Stimulated activated memory B cell treated with anti-CD40 and anti-IgM and Interleukin-4, amounts not matched to agents 10 μg/mL and 1 μg/mL and 100 μg/mL, for 72 hours (primary cell): ENCODE results near the gene TLX2.
"Not testable (repeated sequence)": the region's sequence is repeated elsewhere in the genome, so short reads cannot be mapped to it uniquely, and the experiment has no call there.

Experiments
- ATAC-seq: fragments of 150-1000 bp; cut with Tn5 transposase; 2 replicates; pipeline ENCODE4 v1.10.0; 2021
- H3K27ac Mint-ChIP-seq: one replicate; pipeline ENCODE4 v1.8.0; 2022; ENCODE audit warnings: mild to moderate bottlenecking, mixed read lengths
- H3K27me3 Mint-ChIP-seq: one replicate; pipeline ENCODE4 v1.8.0; 2022; ENCODE audit warnings: mixed read lengths
- H3K36me3 Mint-ChIP-seq: one replicate; pipeline ENCODE4 v1.8.0; 2022; ENCODE audit warnings: mixed read lengths
- H3K4me1 Mint-ChIP-seq: one replicate; pipeline ENCODE4 v1.8.0; 2022; ENCODE audit warnings: mixed read lengths
- H3K4me3 Mint-ChIP-seq: one replicate; pipeline ENCODE4 v1.8.0; 2022; ENCODE audit warnings: mild to moderate bottlenecking, moderate library complexity, mixed read lengths
- H3K9me3 Mint-ChIP-seq: one replicate; pipeline ENCODE4 v1.8.0; 2022; ENCODE audit warnings: mixed read lengths

TLX2 gene

GRCh38 chr2:74551530-74551929 lies 37.3 kb downstream of the TLX2 start:
- ATAC-seq, result no peak
- Mint-ChIP-seq H3K4me1 (peaks cover 57% of the 10 kb centered on the region), H3K36me3 (no peaks in the 10 kb centered on the region), H3K27ac (peak overlapping the region; percentile 80), H3K4me3 (peak overlapping the region; percentile 64), H3K27me3 (peaks cover 13% of the 10 kb centered on the region), H3K9me3 (no peaks in the 10 kb centered on the region)

DNA sequence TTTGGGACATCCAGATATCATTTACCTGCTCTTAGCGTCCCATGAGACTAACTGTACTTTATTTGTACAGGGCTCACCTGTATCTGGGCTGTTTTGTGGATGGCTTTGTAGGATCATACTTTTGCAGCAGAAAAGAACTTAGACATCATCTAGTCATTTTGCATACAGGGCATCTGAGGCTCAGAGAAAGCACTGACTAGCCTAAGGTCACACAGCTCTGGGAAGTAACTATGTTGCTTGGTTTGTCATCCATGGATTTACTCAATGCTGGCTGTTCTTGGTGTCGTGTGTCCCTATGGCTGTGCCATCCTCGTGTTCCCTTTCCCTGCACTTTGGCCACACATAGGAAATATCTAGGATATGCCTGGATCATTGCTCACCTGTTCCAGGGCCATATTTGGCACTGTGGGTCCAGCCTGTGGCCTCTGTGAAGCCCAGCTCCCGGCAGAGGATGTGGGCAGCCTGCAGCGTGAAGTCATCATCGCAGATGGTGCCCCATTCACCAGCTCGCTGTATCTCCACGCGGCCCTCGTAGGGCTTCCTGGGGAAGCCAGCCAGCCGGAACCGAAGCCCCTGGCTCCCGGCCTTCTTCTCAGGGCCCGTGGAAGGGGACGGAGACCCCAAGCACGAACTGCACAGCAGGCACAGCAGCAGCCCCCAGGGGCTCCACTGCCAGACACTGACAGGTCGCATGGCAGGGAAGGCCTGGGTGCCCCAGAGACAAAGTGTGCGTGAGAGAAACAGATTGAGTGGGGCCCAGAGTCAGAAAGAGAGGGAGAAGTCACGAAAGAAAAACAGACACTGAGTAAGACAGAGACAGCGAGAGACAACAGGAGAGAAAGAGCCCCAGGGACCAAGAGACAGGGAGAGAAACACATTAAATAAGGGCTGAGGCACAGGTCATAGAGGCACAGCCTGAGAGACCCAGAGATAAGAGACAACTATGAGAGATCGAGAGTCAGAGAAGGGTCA lies 38.0 kb downstream of the TLX2 start:
- ATAC-seq, result peak; percentile 34
- Mint-ChIP-seq H3K4me3 (peak overlapping the region; percentile 64), H3K27me3 (peaks cover 13% of the 10 kb centered on the region), H3K9me3 (no peaks in the 10 kb centered on the region), H3K4me1 (peaks cover 60% of the 10 kb centered on the region), H3K36me3 (peaks cover 6% of the 10 kb centered on the region), H3K27ac (peak overlapping the region; percentile 80)

DNA sequence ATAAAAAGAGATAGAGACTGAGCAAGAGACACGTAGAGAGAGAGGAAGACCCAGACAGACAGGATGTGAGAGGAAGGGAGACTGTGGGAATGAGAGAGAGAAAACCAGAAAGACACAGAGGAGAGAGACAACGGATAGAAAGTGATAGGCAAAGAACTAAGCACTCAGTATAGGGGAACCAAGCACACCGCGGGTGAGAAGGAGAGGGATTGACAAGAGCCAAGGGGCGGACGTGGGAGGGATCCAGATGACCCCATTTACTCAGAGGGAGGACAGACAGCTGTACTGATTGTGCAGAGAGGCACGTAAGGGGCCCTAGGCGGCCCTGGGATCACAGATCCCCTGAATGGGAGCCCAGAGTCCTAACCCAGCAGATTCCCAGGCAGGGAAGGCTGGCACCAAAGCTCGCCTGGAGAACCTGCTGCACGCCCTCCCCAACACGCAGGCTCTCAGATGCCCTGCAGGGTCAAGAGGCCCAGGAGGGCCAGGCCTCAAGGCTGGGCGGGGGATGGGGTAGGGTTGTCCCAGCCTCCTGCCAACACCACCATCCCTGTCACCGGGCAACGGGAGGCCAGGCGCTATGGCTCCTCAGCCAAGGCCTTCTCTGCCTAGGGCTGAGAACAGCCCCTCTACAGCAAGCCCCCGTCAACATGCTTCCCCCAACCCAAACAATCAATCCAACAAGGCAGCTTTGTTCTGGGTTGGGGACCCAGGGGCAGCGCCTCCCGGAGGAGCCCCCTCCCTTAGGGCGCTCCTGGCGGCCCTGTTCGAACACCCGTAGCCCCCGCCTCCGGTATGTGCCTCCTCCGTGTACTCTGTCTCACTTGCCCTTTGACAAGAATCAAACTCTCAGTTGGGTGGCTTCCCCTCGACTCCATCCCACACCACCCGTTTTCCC lies 38.9 kb downstream of the TLX2 start:
- Mint-ChIP-seq H3K4me1 (peaks cover 58% of the 10 kb centered on the region), H3K27me3 (peaks cover 13% of the 10 kb centered on the region), H3K4me3 (peak overlapping the region; percentile 69), H3K9me3 (no peaks in the 10 kb centered on the region), H3K36me3 (peaks cover 8% of the 10 kb centered on the region), H3K27ac (peak overlapping the region; percentile 80)
- ATAC-seq, result no peak

GRCh38 chr2:74553892-74554819 lies 39.9 kb downstream of the TLX2 start, which contains the start of the genes DOK1 and LOXL3:
DOK1 (plus strand) TSS chr2:74554720; CDS start chr2:74554755, 35 bp downstream.
LOXL3 (minus strand) TSS chr2:74553942; CDS start chr2:74552634, 1,308 bp downstream.
- ATAC-seq, result peak; percentile 81
- H3K36me3 Mint-ChIP-seq, result peaks cover 8% of the 10 kb centered on the region
- H3K9me3 Mint-ChIP-seq, result no peaks in the 10 kb centered on the region
- H3K4me1 Mint-ChIP-seq, result peaks cover 54% of the 10 kb centered on the region
- peak within 1 kb of the TSS; percentile 80 for H3K27ac Mint-ChIP-seq
- H3K27me3 Mint-ChIP-seq, result peaks cover 13% of the 10 kb centered on the region
- peak within 1 kb of the TSS; percentile 94 for H3K4me3 Mint-ChIP-seq

- Mint-ChIP-seq H3K4me3 (peak overlapping the region; percentile 94), H3K27me3 (peaks cover 5% of the 10 kb centered on the region), H3K27ac (peak overlapping the region; percentile 79), H3K9me3 (no peaks in the 10 kb centered on the region), H3K36me3 (peaks cover 8% of the 10 kb centered on the region), H3K4me1 (peaks cover 46% of the 10 kb centered on the region)
- ATAC-seq, result peak; percentile 74
Measured at GRCh38 chr2:74554820-74555531, 40.7 kb downstream of the TLX2 start.

DNA sequence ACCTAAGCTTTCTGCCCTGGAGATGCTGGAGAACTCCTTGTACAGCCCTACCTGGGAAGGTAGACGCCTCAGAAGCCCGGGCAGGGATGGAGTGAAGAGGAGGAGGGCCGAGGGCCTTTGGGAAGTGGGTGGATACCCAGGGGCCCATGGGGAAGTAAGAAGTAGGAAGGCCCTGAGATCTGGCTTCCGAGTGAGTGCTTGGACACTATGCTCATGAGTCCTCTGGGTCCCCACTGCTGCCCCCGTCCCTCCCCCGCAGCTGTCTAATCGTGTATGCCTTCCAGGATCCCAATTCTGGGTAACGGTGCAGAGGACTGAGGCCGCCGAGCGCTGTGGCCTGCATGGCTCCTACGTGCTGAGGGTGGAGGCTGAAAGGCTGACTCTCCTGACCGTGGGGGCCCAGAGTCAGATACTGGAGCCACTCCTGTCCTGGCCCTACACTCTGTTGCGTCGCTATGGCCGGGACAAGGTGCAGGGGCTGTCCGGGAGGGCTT lies 41.4 kb downstream of the TLX2 start:
- Mint-ChIP-seq H3K4me1 (peaks cover 44% of the 10 kb centered on the region), H3K27me3 (no peaks in the 10 kb centered on the region), H3K9me3 (no peaks in the 10 kb centered on the region), H3K4me3 (peak overlapping the region; percentile 94), H3K36me3 (peaks cover 8% of the 10 kb centered on the region), H3K27ac (peak overlapping the region; percentile 79)
- no peak for ATAC-seq

- Mint-ChIP-seq H3K36me3 (peaks cover 8% of the 10 kb centered on the region), H3K9me3 (no peaks in the 10 kb centered on the region), H3K27me3 (no peaks in the 10 kb centered on the region), H3K4me1 (peaks cover 43% of the 10 kb centered on the region), H3K27ac (no peak overlapping the region), H3K4me3 (peak overlapping the region; percentile 94)
- ATAC-seq, result no peak
Measured at GRCh38 chr2:74556159-74556558, 41.9 kb downstream of the TLX2 start.

- no peak for ATAC-seq
- Mint-ChIP-seq H3K4me1 (peaks cover 36% of the 10 kb centered on the region), H3K27ac (no peak overlapping the region), H3K27me3 (no peaks in the 10 kb centered on the region), H3K4me3 (no peak overlapping the region), H3K36me3 (peaks cover 8% of the 10 kb centered on the region), H3K9me3 (no peaks in the 10 kb centered on the region)
Measured at GRCh38 chr2:74556831-74557370, 42.7 kb downstream of the TLX2 start.

GRCh38 chr2:74558284-74559230 lies 44.3 kb downstream of the TLX2 start:
- no peaks in the 10 kb centered on the region for H3K9me3 Mint-ChIP-seq
- peaks cover 8% of the 10 kb centered on the region for H3K36me3 Mint-ChIP-seq
- no peaks in the 10 kb centered on the region for H3K27me3 Mint-ChIP-seq
- no peak for ATAC-seq
- no peak overlapping the region for H3K27ac Mint-ChIP-seq
- H3K4me1 Mint-ChIP-seq, result peaks cover 20% of the 10 kb centered on the region
- H3K4me3 Mint-ChIP-seq, result no peak overlapping the region

DNA sequence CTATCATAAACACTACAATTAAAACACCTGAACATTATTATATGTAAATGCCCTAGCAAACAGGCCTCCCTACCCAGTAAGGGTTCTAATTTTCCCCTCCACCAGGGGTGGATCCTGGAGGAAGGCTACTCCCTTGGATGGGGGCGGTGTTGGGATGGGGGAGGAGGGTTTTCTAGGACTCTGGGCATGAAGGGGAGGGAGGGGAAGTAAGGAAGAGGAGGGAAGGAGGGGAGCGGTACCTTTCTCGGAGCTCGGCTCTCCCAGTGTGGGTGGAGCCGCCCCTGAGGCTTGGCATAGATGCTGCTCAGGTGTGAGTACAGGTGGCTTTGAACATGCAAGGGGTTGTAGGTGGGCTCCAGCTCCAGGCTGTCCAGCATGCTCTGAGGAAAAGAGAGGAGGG lies 45.7 kb downstream of the TLX2 start:
- no peak for ATAC-seq
- Mint-ChIP-seq H3K27ac (no peak overlapping the region), H3K9me3 (no peaks in the 10 kb centered on the region), H3K27me3 (no peaks in the 10 kb centered on the region), H3K4me3 (no peak overlapping the region), H3K36me3 (peaks cover 8% of the 10 kb centered on the region), H3K4me1 (peaks cover 17% of the 10 kb centered on the region)

GRCh38 chr2:74560591-74560990 lies 46.3 kb downstream of the TLX2 start:
- no peak overlapping the region for H3K4me3 Mint-ChIP-seq
- peaks cover 12% of the 10 kb centered on the region for H3K4me1 Mint-ChIP-seq
- H3K36me3 Mint-ChIP-seq, result peaks cover 8% of the 10 kb centered on the region
- H3K27me3 Mint-ChIP-seq, result no peaks in the 10 kb centered on the region
- ATAC-seq, result no peak
- H3K27ac Mint-ChIP-seq, result no peak overlapping the region
- no peaks in the 10 kb centered on the region for H3K9me3 Mint-ChIP-seq

DNA sequence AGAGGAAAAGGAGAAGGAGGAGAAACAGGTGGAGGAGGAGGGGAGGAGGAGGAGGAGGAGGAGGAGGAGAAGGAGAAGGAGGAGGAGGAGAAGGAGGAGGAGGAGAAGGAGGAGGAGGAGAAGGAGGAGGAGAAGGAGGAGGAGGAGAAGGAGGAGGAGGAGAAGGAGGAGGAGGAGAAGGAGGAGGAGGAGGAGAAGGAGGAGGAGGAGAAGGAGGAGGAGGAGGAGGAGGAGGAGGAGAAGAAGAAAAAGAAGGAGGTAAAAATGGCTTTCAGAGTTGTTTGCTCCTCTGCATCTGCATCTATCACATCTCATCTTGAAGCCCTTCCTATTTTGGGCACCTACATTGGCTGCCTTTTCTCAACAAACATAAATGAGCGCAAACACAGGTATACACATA lies 46.8 kb downstream of the TLX2 start:
- not testable (repeated sequence) for H3K27me3 Mint-ChIP-seq, H3K27ac Mint-ChIP-seq, H3K9me3 Mint-ChIP-seq, ATAC-seq, H3K36me3 Mint-ChIP-seq, H3K4me3 Mint-ChIP-seq
- H3K4me1 Mint-ChIP-seq, result peaks cover 12% of the 10 kb centered on the region
